Neural cell (in vitro differentiated cells): ENCODE measurements around the gene LY9. TPM values are rescaled to one million over a fixed set of nuclear protein-coding genes. Genes with fewer than 3 reads are reported as not detected.

Source experiments
- H2AFZ ChIP-seq: fragments of 200-600, 300-800 bp; sonication (generic), shearing (Covaris generic); 2 replicates; pipeline ENCODE4 v1.6.0; 2014; ENCODE audit warnings: low read depth, mild to moderate bottlenecking, antibody characterized with exemption, low read length, moderate library complexity
- H3F3A ChIP-seq: fragments of 200-600 bp; shearing (Covaris generic); 2 replicates; pipeline ENCODE4 v1.6.1; 2016; ENCODE audit warnings: mild to moderate bottlenecking, moderate library complexity, mixed read lengths, antibody characterized with exemption, low read length; ENCODE audit not compliant: insufficient read depth, poor library complexity, severe bottlenecking
- H3K27ac ChIP-seq: fragments of 200-600, 300-800 bp; sonication (generic), shearing (Covaris generic); 2 replicates; pipeline ENCODE4 v1.5.1; 2014; ENCODE audit warnings: mild to moderate bottlenecking, low read length, moderate library complexity
- H3K27me3 ChIP-seq: fragments of 300-800, 200-600 bp; sonication (generic), shearing (Covaris generic); 2 replicates; pipeline ENCODE4 v1.6.0; 2014; ENCODE audit warnings: mild to moderate bottlenecking, low read depth, low read length, moderate library complexity; ENCODE audit not compliant: insufficient read depth
- H3K36me3 ChIP-seq: fragments of 300-800, 200-600 bp; sonication (generic), shearing (Covaris generic); 2 replicates; pipeline ENCODE4 v1.5.1; 2014; ENCODE audit warnings: mild to moderate bottlenecking, antibody characterized with exemption, low read length, moderate library complexity; ENCODE audit not compliant: insufficient read depth
- H3K4me2 ChIP-seq: fragments of 300-800, 200-600 bp; sonication (generic), shearing (Covaris generic); 2 replicates; pipeline ENCODE4 v1.6.0; 2014; ENCODE audit warnings: mild to moderate bottlenecking, low read length
- H3K4me3 ChIP-seq: fragments of 300-800, 200-600 bp; sonication (generic), shearing (Covaris generic); 2 replicates; pipeline ENCODE4 v1.5.1; 2014; ENCODE audit warnings: mild to moderate bottlenecking, low read length, moderate library complexity
- H3K79me2 ChIP-seq: fragments of 200-600 bp; shearing (Covaris generic); replicated peaks from 2 replicates; pipeline ENCODE4 v1.6.0; 2014; ENCODE audit warnings: mild to moderate bottlenecking, low read length, moderate library complexity; ENCODE audit not compliant: insufficient read depth
- H3K9ac ChIP-seq: fragments of 300-800, 200-600 bp; sonication (generic), shearing (Covaris generic); 2 replicates; pipeline ENCODE4 v1.6.1; 2016; ENCODE audit warnings: mild to moderate bottlenecking, low read length, mixed read lengths
- H3K9me2 ChIP-seq: fragments of 200-600 bp; shearing (Covaris generic); 2 replicates; pipeline ENCODE4 v1.6.1; 2016; ENCODE audit warnings: mild to moderate bottlenecking, low read length, mixed read lengths; ENCODE audit not compliant: insufficient read depth
- H3K9me3 ChIP-seq: fragments of 200-600, 300-800 bp; sonication (generic), shearing (Covaris generic); 2 replicates; pipeline ENCODE4 v1.6.1; 2016; ENCODE audit warnings: mild to moderate bottlenecking, mixed run types, low read length, moderate library complexity, mixed read lengths
- H4K20me1 ChIP-seq: fragments of 200-600 bp; shearing (Covaris generic); 2 replicates; pipeline ENCODE4 v1.6.1; 2016; ENCODE audit warnings: mild to moderate bottlenecking, mixed run types; ENCODE audit not compliant: insufficient read depth
- EP300 ChIP-seq: fragments of 450-650 bp; conservative IDR thresholded peaks from 2 replicates; pipeline ENCODE4 v1.6.1; 2014; ENCODE audit warnings: antibody characterized with exemption, mild to moderate bottlenecking, moderate library complexity; ENCODE audit not compliant: poor library complexity, severe bottlenecking
- EZH2 ChIP-seq: fragments of 200-600, 300-800 bp; shearing (Covaris generic), sonication (generic); IDR thresholded peaks from 2 replicates; pipeline ENCODE4 v1.6.1; 2014; ENCODE audit warnings: antibody characterized with exemption, low read length, borderline replicate concordance, mild to moderate bottlenecking; ENCODE audit not compliant: insufficient read depth, poor library complexity, severe bottlenecking
- MXI1 ChIP-seq: fragments of 450-650 bp; conservative IDR thresholded peaks from 2 replicates; pipeline ENCODE4 v1.6.1; 2014; ENCODE audit warnings: antibody characterized with exemption, mild to moderate bottlenecking; ENCODE audit not compliant: poor library complexity, severe bottlenecking
- POLR2AphosphoS5 ChIP-seq: IDR thresholded peaks from 2 replicates; pipeline ENCODE4 v1.6.1; 2012
- RAD21 ChIP-seq: fragments of 450-650 bp; conservative IDR thresholded peaks from 2 replicates; pipeline ENCODE4 v1.6.1; 2014; ENCODE audit warnings: antibody characterized with exemption, mild to moderate bottlenecking, moderate library complexity
- SMC3 ChIP-seq: fragments of 450-650 bp; conservative IDR thresholded peaks from 2 replicates; pipeline ENCODE4 v1.6.1; 2014; ENCODE audit warnings: antibody characterized with exemption, mild to moderate bottlenecking, moderate library complexity; ENCODE audit not compliant: poor library complexity
- TAF1 ChIP-seq: IDR thresholded peaks from 2 replicates; pipeline ENCODE4 v1.6.1; 2012; ENCODE audit warnings: low read depth
- polyA plus RNA-seq: library from polyadenylated mRNA; depleted of rRNA; stranded (reverse); fragments of >200 nt; gene quantifications from 2 replicates; pipeline ENCODE4 v1.2.3, GENCODE V29; 2014
- TF ChIP-seq, protein P1 (sequence below): fragments of 450-650 bp; IDR thresholded peaks from 2 replicates; pipeline ENCODE4 v1.5.1; 2014; ENCODE audit warnings: antibody characterized with exemption, mild to moderate bottlenecking, moderate library complexity; ENCODE audit not compliant: poor library complexity, severe bottlenecking
- TF ChIP-seq, protein P2 (sequence below): IDR thresholded peaks from 2 replicates; pipeline ENCODE4 v1.6.1; 2012; ENCODE audit warnings: borderline replicate concordance

The LY9 gene
- polyA plus RNA-seq, 1 donor from 2014 or later, result not detected

DNA sequence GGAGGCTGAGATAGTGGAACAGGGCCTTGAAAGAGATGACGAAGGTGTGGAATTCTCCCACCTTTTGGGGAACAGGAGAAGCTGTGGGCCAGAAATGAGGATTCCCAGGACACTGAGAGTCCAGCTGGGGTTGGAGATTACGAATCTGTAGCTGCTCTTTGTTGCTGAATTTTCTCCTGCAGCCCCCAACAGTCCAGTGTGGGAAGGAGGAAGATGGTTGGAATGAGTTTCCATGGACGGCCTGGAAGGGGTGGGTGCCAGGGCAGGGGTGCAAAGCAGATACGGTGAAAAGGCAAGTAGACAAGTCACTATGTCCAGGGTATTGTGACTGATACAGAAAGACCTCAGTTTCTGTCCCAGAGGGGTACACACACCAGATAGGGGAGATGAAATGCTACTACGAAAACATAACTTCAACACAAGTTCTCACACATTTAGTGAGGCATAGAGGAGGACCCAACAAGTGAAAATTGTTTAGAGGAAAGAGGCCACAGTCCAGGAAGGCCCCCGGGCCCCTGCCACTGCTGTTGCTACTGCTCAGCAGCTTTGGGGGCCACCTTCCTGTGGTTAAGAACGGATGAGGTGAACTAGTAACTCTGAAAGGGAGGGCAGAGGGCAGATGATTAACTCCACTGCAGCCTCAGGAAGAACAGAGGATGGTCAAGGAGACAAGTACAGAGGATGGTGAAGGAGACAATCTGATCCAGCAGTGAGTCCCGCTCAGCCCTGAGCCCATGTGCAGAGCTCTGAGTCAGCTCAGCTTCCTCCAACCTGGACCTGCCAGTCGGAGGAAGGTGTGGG, 59.4 kb downstream of the LY9 start:
- Histone ChIP-seq H3K27ac (no peak overlapping the region), H2AFZ (no peak overlapping the region), H3K27me3 (no peaks in the 10 kb centered on the region), H4K20me1 (no peaks in the 10 kb centered on the region), H3K9me2 (no peaks in the 10 kb centered on the region), H3K79me2 (no peaks in the 10 kb centered on the region), H3K4me3 (no peak overlapping the region), H3K9ac (no peak overlapping the region), H3K36me3 (no peaks in the 10 kb centered on the region), H3K4me2 (no peak overlapping the region), H3F3A (no peaks in the 10 kb centered on the region), H3K9me3 (no peaks in the 10 kb centered on the region)
- TF ChIP-seq EZH2, result no peak
- TF ChIP-seq, protein P1, sequence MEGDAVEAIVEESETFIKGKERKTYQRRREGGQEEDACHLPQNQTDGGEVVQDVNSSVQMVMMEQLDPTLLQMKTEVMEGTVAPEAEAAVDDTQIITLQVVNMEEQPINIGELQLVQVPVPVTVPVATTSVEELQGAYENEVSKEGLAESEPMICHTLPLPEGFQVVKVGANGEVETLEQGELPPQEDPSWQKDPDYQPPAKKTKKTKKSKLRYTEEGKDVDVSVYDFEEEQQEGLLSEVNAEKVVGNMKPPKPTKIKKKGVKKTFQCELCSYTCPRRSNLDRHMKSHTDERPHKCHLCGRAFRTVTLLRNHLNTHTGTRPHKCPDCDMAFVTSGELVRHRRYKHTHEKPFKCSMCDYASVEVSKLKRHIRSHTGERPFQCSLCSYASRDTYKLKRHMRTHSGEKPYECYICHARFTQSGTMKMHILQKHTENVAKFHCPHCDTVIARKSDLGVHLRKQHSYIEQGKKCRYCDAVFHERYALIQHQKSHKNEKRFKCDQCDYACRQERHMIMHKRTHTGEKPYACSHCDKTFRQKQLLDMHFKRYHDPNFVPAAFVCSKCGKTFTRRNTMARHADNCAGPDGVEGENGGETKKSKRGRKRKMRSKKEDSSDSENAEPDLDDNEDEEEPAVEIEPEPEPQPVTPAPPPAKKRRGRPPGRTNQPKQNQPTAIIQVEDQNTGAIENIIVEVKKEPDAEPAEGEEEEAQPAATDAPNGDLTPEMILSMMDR, result no peak
- TF ChIP-seq MXI1, result no peak
- no peak for TF ChIP-seq SMC3
- TF ChIP-seq, protein P2, sequence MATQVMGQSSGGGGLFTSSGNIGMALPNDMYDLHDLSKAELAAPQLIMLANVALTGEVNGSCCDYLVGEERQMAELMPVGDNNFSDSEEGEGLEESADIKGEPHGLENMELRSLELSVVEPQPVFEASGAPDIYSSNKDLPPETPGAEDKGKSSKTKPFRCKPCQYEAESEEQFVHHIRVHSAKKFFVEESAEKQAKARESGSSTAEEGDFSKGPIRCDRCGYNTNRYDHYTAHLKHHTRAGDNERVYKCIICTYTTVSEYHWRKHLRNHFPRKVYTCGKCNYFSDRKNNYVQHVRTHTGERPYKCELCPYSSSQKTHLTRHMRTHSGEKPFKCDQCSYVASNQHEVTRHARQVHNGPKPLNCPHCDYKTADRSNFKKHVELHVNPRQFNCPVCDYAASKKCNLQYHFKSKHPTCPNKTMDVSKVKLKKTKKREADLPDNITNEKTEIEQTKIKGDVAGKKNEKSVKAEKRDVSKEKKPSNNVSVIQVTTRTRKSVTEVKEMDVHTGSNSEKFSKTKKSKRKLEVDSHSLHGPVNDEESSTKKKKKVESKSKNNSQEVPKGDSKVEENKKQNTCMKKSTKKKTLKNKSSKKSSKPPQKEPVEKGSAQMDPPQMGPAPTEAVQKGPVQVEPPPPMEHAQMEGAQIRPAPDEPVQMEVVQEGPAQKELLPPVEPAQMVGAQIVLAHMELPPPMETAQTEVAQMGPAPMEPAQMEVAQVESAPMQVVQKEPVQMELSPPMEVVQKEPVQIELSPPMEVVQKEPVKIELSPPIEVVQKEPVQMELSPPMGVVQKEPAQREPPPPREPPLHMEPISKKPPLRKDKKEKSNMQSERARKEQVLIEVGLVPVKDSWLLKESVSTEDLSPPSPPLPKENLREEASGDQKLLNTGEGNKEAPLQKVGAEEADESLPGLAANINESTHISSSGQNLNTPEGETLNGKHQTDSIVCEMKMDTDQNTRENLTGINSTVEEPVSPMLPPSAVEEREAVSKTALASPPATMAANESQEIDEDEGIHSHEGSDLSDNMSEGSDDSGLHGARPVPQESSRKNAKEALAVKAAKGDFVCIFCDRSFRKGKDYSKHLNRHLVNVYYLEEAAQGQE, result no peak
- no peak for TF ChIP-seq RAD21
- TF ChIP-seq TAF1, result no peak
- no peak for TF ChIP-seq POLR2AphosphoS5
- TF ChIP-seq EP300, result no peak

DNA sequence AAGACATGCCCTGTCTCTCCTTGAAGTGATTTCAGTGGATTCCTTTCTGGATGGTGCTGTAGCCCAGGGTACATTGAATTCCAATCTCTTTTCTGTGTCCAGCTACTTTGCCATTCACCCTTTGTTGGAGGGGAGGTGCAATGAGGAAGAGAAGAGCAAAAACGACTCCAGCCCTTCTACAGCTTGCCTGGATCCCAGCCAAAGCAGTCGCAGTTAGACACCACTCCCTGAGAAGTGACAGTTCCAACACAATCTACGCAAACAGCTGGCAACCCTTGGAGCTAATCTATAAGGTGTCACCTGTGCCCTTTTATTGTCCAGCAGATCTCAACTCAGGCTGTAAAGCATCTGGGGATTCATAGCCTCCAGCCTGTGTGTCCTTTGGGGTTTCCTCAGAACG, 62.1 kb downstream of the LY9 start:
- Histone ChIP-seq H3K9me2 (no peaks in the 10 kb centered on the region), H3K9me3 (no peaks in the 10 kb centered on the region), H3K4me3 (no peak overlapping the region), H3K79me2 (no peaks in the 10 kb centered on the region), H3K36me3 (no peaks in the 10 kb centered on the region), H3K27me3 (no peaks in the 10 kb centered on the region), H3K4me2 (no peak overlapping the region), H2AFZ (no peak overlapping the region), H4K20me1 (no peaks in the 10 kb centered on the region), H3K9ac (no peak overlapping the region), H3F3A (no peaks in the 10 kb centered on the region), H3K27ac (no peak overlapping the region)
- no peak for TF ChIP-seq POLR2AphosphoS5
- no peak for TF ChIP-seq RAD21
- no peak for TF ChIP-seq TAF1
- TF ChIP-seq EP300, result no peak
- TF ChIP-seq MXI1, result no peak
